ENCODE data around the gene EEFSEC. TPM values are rescaled to one million over a fixed set of nuclear protein-coding genes. Genes with fewer than 3 reads are reported as not detected.

Gene EEFSEC
- polyA plus RNA-seq, 1 experiment, result 6.8 TPM

- no peak for DNase-seq (ENCODE audit: low read depth, low spot score)
- Histone ChIP-seq H3K27ac (ENCODE audit: low read depth, low read length) (no peak overlapping the region), H3K27me3 (ENCODE audit: control insufficient read depth, insufficient read depth, low read length) (no peaks in the 10 kb centered on the region), H3K4me3 (ENCODE audit: low read depth, low read length) (no peak overlapping the region), H3K9me3 (ENCODE audit: control insufficient read depth, insufficient read depth, low read length) (no peaks in the 10 kb centered on the region; the same call in 1 of the 2 replicates)
- POLR2A ChIA-PET, result interaction anchor here (1.2 kb wide), 1 partner anchor 16 kb away, joined by 4 read pairs; no protein-coding TSS in a partner anchor
- CTCF ChIA-PET, result no interaction called here
- TF ChIP-seq CTCF (IDR thresholded peaks at IDR 0.05; ENCODE audit: low read depth, low read length), result no peak
These were observed 226.3 kb downstream of the EEFSEC start for GRCh38 chr3:128379367-128380160.

- ChIA-PET CTCF (no interaction called here), POLR2A (no interaction called here)
- Histone ChIP-seq H3K27ac (ENCODE audit: low read depth, low read length) (no peak overlapping the region), H3K4me3 (ENCODE audit: low read depth, low read length) (no peak overlapping the region), H3K9me3 (ENCODE audit: control insufficient read depth, insufficient read depth, low read length) (no peaks in the 10 kb centered on the region; the same call in 1 of the 2 replicates), H3K27me3 (ENCODE audit: control insufficient read depth, insufficient read depth, low read length) (no peaks in the 10 kb centered on the region)
- TF ChIP-seq CTCF (IDR thresholded peaks at IDR 0.05; ENCODE audit: low read depth, low read length), result no peak
- no peak for DNase-seq (ENCODE audit: low read depth, low spot score)
These were observed 227.0 kb downstream of the EEFSEC start for GRCh38 chr3:128380295-128380694.

GRCh38 chr3:128380719-128381118 lies 227.4 kb downstream of the EEFSEC start:
- no peaks in the 10 kb centered on the region for H3K27me3 ChIP-seq (ENCODE audit: control insufficient read depth, insufficient read depth, low read length)

GRCh38 chr3:128381609-128382008 lies 228.3 kb downstream of the EEFSEC start:
- CTCF ChIA-PET, result no interaction called here
- no peak for TF ChIP-seq CTCF (IDR thresholded peaks at IDR 0.05; ENCODE audit: low read depth, low read length)

More at GRCh38 chr3:128380719-128381118, 227.4 kb downstream of the EEFSEC start:
- ChIA-PET POLR2A (no interaction called here), CTCF (no interaction called here)
- no peak for DNase-seq (ENCODE audit: low read depth, low spot score)
- Histone ChIP-seq H3K9me3 (ENCODE audit: control insufficient read depth, insufficient read depth, low read length) (no peaks in the 10 kb centered on the region; the same call in 1 of the 2 replicates), H3K27ac (ENCODE audit: low read depth, low read length) (no peak overlapping the region), H3K4me3 (ENCODE audit: low read depth, low read length) (no peak overlapping the region)
- no peak for TF ChIP-seq CTCF (IDR thresholded peaks at IDR 0.05; ENCODE audit: low read depth, low read length)

GRCh38 chr3:128382221-128382807 lies 229.0 kb downstream of the EEFSEC start:
- no peak overlapping the region for H3K4me3 ChIP-seq (ENCODE audit: low read depth, low read length)
- DNase-seq (ENCODE audit: low read depth, low spot score), result no peak
- H3K27me3 ChIP-seq (ENCODE audit: control insufficient read depth, insufficient read depth, low read length), result peaks cover under 1% of the 10 kb centered on the region
- no peak overlapping the region for H3K27ac ChIP-seq (ENCODE audit: low read depth, low read length)
- no peak for TF ChIP-seq CTCF (IDR thresholded peaks at IDR 0.05; ENCODE audit: low read depth, low read length)
- H3K9me3 ChIP-seq (ENCODE audit: control insufficient read depth, insufficient read depth, low read length), result no peaks in the 10 kb centered on the region; the same call in 1 of the 2 replicates
- ChIA-PET POLR2A (no interaction called here), CTCF (no interaction called here)

More at GRCh38 chr3:128381609-128382008, 228.3 kb downstream of the EEFSEC start:
- no peak for DNase-seq (ENCODE audit: low read depth, low spot score)
- Histone ChIP-seq H3K4me3 (ENCODE audit: low read depth, low read length) (no peak overlapping the region), H3K27ac (ENCODE audit: low read depth, low read length) (no peak overlapping the region), H3K9me3 (ENCODE audit: control insufficient read depth, insufficient read depth, low read length) (no peaks in the 10 kb centered on the region; the same call in 1 of the 2 replicates), H3K27me3 (ENCODE audit: control insufficient read depth, insufficient read depth, low read length) (no peaks in the 10 kb centered on the region)
- POLR2A ChIA-PET, result no interaction called here

Measured in AG04450 (cell line).